Prostate gland (tissue), 2 donors: ENCODE results near the gene CCDC69.

ENCODE experiments used
- CTCF ChIP-seq, 4 experiments: fragments of 200-600 bp in 2 of 4; fragments of 450-650 bp in 2 of 4; sonication (generic) in 2 of 4; IDR thresholded peaks; 1 replicate in 3 of 4; 2 replicates in 1 of 4; pipeline ENCODE4 v1.5.1; 2016 to 2019; ENCODE audit warnings: antibody characterized with exemption in 4 of 4, mild to moderate bottlenecking in 2 of 4, moderate library complexity in 2 of 4
- POLR2A ChIP-seq: fragments of 450-650 bp; IDR thresholded peaks from one replicate; pipeline ENCODE4 v1.6.1; 2016; ENCODE audit warnings: antibody characterized with exemption, mild to moderate bottlenecking

GRCh38 chr5:151143645-151144044 lies 80.2 kb downstream of the CCDC69 start:
- TF ChIP-seq CTCF (IDR thresholded peaks at IDR 0.05) (no peak), POLR2A (no peak)
